ENCODE results near the gene FAM210B. TPM values are rescaled to one million over a fixed set of nuclear protein-coding genes. Genes with fewer than 3 reads are reported as not detected.

The FAM210B gene
- total and polyA plus RNA-seq, 2 of the 8 experiments (the other 6 are each of a cell fraction or from before 2014, with no cell fraction given) = 9.4 to 15.0 TPM

- Histone ChIP-seq H2BK15ac (ENCODE audit: low read length) (no peak overlapping the region), H3K14ac (ENCODE audit: insufficient read length) (no peak overlapping the region), H2BK5ac (ENCODE audit: low read depth, low read length) (no peak overlapping the region), H4K5ac (ENCODE audit: insufficient read length, low read depth, low read length) (no peak overlapping the region), H3K4me2 (ENCODE audit: insufficient read depth in 1 of 2, low read depth in 2 of 2, low read length in 2 of 2) (no peak overlapping the region), H3K4me3 (ENCODE audit: extremely low read depth in 1 of 4, insufficient read depth in 2 of 4, low read depth in 3 of 4, low read length in 4 of 4) (no peak overlapping the region), H3K79me1 (ENCODE audit: low read depth, low read length) (no peaks in the 10 kb centered on the region), H2AFZ (ENCODE audit: low read length) (no peak overlapping the region), H3K36me3 (ENCODE audit: control insufficient read depth in 2 of 4, insufficient read depth in 4 of 4, low read length in 3 of 4) (no peaks in the 10 kb centered on the region), H3K23ac (ENCODE audit: insufficient read length) (no peak overlapping the region), H2BK20ac (ENCODE audit: low read length) (no peak overlapping the region), H3K9ac (replicated peaks in 1 of 4; ENCODE audit: extremely low read depth in 1 of 4, low read depth in 3 of 4, low read length in 3 of 4) (no peak overlapping the region), H2BK120ac (replicated peaks; ENCODE audit: low read depth, low read length) (no peak overlapping the region), H3K18ac (ENCODE audit: extremely low read depth, low read length) (no peak overlapping the region), H4K8ac (ENCODE audit: extremely low read depth, insufficient read depth, low read length) (no peak overlapping the region), H3K4me1 (replicated peaks in 1 of 4; ENCODE audit: control insufficient read depth in 3 of 4, insufficient read depth in 4 of 4, low read length in 3 of 4) (no peaks in the 10 kb centered on the region), H2BK12ac (ENCODE audit: low read depth, low read length) (no peak overlapping the region), H3K56ac (replicated peaks; ENCODE audit: insufficient read length, low read depth, low read length) (no peak overlapping the region), H4K20me1 (replicated peaks in 1 of 2; ENCODE audit: control insufficient read depth in 1 of 2, insufficient read depth in 2 of 2, low read length in 2 of 2) (no peaks in the 10 kb centered on the region), H4K91ac (replicated peaks; ENCODE audit: insufficient read length, low read length) (no peak overlapping the region), H3K27me3 (replicated peaks in 1 of 4; ENCODE audit: control insufficient read depth in 3 of 4, extremely low read depth in 1 of 4, insufficient read depth in 3 of 4, low read length in 3 of 4) (no peaks in the 10 kb centered on the region), H3K27ac (ENCODE audit: low read depth, low read length) (no peak overlapping the region), H3K23me2 (ENCODE audit: low read depth, low read length) (no peaks in the 10 kb centered on the region), H3K79me2 (ENCODE audit: control insufficient read depth in 1 of 2, insufficient read depth in 2 of 2, low read length in 2 of 2) (no peaks in the 10 kb centered on the region), H2AK5ac (ENCODE audit: low read depth, low read length) (no peak overlapping the region), H3K4ac (replicated peaks; ENCODE audit: insufficient read length, low read depth, low read length) (no peak overlapping the region), H3K9me3 (ENCODE audit: insufficient read depth in 2 of 2, low read depth in 1 of 2, low read length in 1 of 2) (peaks cover 42 to 44% of the 10 kb centered on the region in 2 experiments)
- POLR2A ChIA-PET (ENCODE audit: partially characterized antibody) = no interaction called here
- DNase-seq (ENCODE audit: low read depth in 1 of 2, low spot score in 2 of 2) (no peak), FAIRE-seq (no peak)
- 83% methylated on average over 8 of the region's 8 CpGs; no CpG with 5 or more reads in 1 of the 2 experiments for WGBS, 2 experiments (ENCODE audit: extremely low coverage in 1 of 2, insufficient coverage in 1 of 2, insufficient read length in 1 of 2, insufficient replicate concordance in 2 of 2, low coverage in 1 of 2, low lambda C conversion rate in 2 of 2, missing lambda C conversion rate in 1 of 2)
- CTCF ChIA-PET (ENCODE audit: partially characterized antibody) = no interaction called here
- TF ChIP-seq GTF2F1 (IDR thresholded peaks at IDR 0.05; ENCODE audit: borderline replicate concordance, low read depth, low read length) (no peak), TAF1 (IDR thresholded peaks at IDR 0.05; ENCODE audit: low read depth, low read length) (no peak), ZNF274 (IDR thresholded peaks at IDR 0.05; ENCODE audit: borderline replicate concordance, extremely low read depth, low read length) (no peak), TAF7 (optimal IDR thresholded peaks at IDR 0.05; ENCODE audit: borderline replicate concordance, low read depth, low read length) (no peak), HDAC6 (IDR thresholded peaks at IDR 0.05; ENCODE audit: low read depth, low read length) (no peak), BRCA1 (IDR thresholded peaks at IDR 0.05; ENCODE audit: low read depth, low read length) (no peak), TBP (IDR thresholded peaks at IDR 0.05; ENCODE audit: low read depth, low read length) (no peak), KDM4A (IDR thresholded peaks at IDR 0.05; ENCODE audit: low read depth, low read length, severe bottlenecking) (no peak), MAFK (IDR thresholded peaks at IDR 0.05; ENCODE audit: low read depth, low read length) (no peak), KDM5A (IDR thresholded peaks at IDR 0.05; ENCODE audit: low read length) (no peak), EGR1 (IDR thresholded peaks at IDR 0.05; ENCODE audit: borderline replicate concordance, low read depth, low read length) (no peak), RNF2 (IDR thresholded peaks at IDR 0.05; ENCODE audit: borderline replicate concordance, low read depth, low read length, missing control alignments, poor library complexity, severe bottlenecking) (no peak), SRF (IDR thresholded peaks at IDR 0.05; ENCODE audit: low read depth, low read length) (no peak), PHF8 (conservative IDR thresholded peaks at IDR 0.05; ENCODE audit: low read depth, low read length) (no peak)
- TF ChIP-seq, protein P1, sequence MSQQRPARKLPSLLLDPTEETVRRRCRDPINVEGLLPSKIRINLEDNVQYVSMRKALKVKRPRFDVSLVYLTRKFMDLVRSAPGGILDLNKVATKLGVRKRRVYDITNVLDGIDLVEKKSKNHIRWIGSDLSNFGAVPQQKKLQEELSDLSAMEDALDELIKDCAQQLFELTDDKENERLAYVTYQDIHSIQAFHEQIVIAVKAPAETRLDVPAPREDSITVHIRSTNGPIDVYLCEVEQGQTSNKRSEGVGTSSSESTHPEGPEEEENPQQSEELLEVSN (IDR thresholded peaks at IDR 0.05) = no peak
Measured at GRCh38 chr20:56316051-56316450, 42.7 kb upstream of the FAM210B start.

Measured in H1 (cell line).